PC-3 (cell line): ENCODE measurements around the gene MEAF6. TPM values are rescaled to one million over a fixed set of nuclear protein-coding genes. Genes with fewer than 3 reads are reported as not detected.

ENCODE experiments used
- ATAC-seq: fragments of 200-7000 bp; cut with Tn5 transposase; 2 replicates; pipeline ENCODE4 v1.9.1; 2020; ENCODE audit warnings: mild to moderate bottlenecking, moderate library complexity
- BruUV-seq: library from RNA; stranded (reverse); fragments of 400-500 nt; replicated peaks from 2 replicates; lab custom pipeline; 2021; lab: Mats Ljungman, UMichigan
- CTCF ChIA-PET: fragments of 300-600 bp; sonication (Branson Sonifier 250); formaldehyde crosslinking; loops from one replicate; lab custom pipeline; 2022; ENCODE audit warnings: antibody characterized with exemption; lab: Charles Lee
- POLR2A ChIA-PET: fragments of 300-600 bp; sonication (Branson Sonifier 250); formaldehyde crosslinking; loops from one replicate; lab custom pipeline; 2022; ENCODE audit warnings: antibody characterized with exemption; ENCODE audit not compliant: unreplicated experiment; lab: Charles Lee
- DNase-seq: peaks from one replicate; pipeline ENCODE4 v3.0.0-alpha.2; 2015
- H2AFZ ChIP-seq: fragments of 300-600 bp; sonication (generic); 2 replicates; pipeline ENCODE4 v1.6.0; 2016; ENCODE audit warnings: antibody characterized with exemption, low read length
- H3F3A ChIP-seq: fragments of 300-600 bp; sonication (generic); one replicate; pipeline ENCODE4 v1.6.0; 2017; ENCODE audit warnings: antibody characterized with exemption, low read length, control low read depth, mild to moderate bottlenecking; ENCODE audit not compliant: unreplicated experiment
- H3K27ac ChIP-seq: fragments of 300-600 bp; sonication (generic); 2 replicates; pipeline ENCODE4 v1.5.1; 2016; ENCODE audit warnings: mild to moderate bottlenecking, low read length
- H3K27me3 ChIP-seq: fragments of 300-600 bp; sonication (generic); 2 replicates; pipeline ENCODE4 v1.6.1; 2016; ENCODE audit warnings: low read length, mixed read lengths
- H3K36me3 ChIP-seq: fragments of 300-600 bp; sonication (generic); 2 replicates; pipeline ENCODE4 v1.6.1; 2016; ENCODE audit warnings: low read depth, mixed run types, low read length, mixed read lengths
- H3K4me1 ChIP-seq: fragments of 300-600 bp; sonication (generic); 2 replicates; pipeline ENCODE4 v1.5.1; 2016; ENCODE audit warnings: low read length; ENCODE audit not compliant: insufficient read depth
- H3K4me2 ChIP-seq: fragments of 300-600 bp; sonication (generic); 2 replicates; pipeline ENCODE4 v1.6.0; 2016; ENCODE audit warnings: low read length
- H3K4me3 ChIP-seq: fragments of 300-600 bp; sonication (generic); 2 replicates; pipeline ENCODE4 v1.5.1; 2016; ENCODE audit warnings: mild to moderate bottlenecking, low read length, mixed read lengths
- H3K79me2 ChIP-seq: fragments of 300-600 bp; sonication (generic); 2 replicates; pipeline ENCODE4 v1.6.1; 2017; ENCODE audit warnings: low read length, mixed read lengths
- H3K9ac ChIP-seq: fragments of 300-600 bp; sonication (generic); 2 replicates; pipeline ENCODE4 v1.6.0; 2016; ENCODE audit warnings: mild to moderate bottlenecking, low read length
- H3K9me2 ChIP-seq: fragments of 300-600 bp; sonication (generic); replicated peaks from 2 replicates; pipeline ENCODE4 v1.6.1; 2016; ENCODE audit warnings: mixed run types, low read length, mixed read lengths
- H3K9me3 ChIP-seq: fragments of 300-600 bp; sonication (generic); 2 replicates; pipeline ENCODE4 v1.6.1; 2016; ENCODE audit warnings: low read length, mixed read lengths
- H4K20me1 ChIP-seq: fragments of 300-600 bp; sonication (generic); 2 replicates; pipeline ENCODE4 v1.6.1; 2016; ENCODE audit warnings: low read length, mixed read lengths
- EZH2 ChIP-seq: fragments of 300-600 bp; sonication (generic); IDR thresholded peaks from one replicate; pipeline ENCODE4 v1.6.1; 2017; ENCODE audit warnings: antibody characterized with exemption, mild to moderate bottlenecking, low read length; ENCODE audit not compliant: unreplicated experiment
- EZH2phosphoT487 ChIP-seq: fragments of 300-600 bp; sonication (generic); IDR thresholded peaks from 2 replicates; pipeline ENCODE4 v1.6.1; 2018; ENCODE audit warnings: mild to moderate bottlenecking, antibody characterized with exemption, low read length, borderline replicate concordance
- intact Hi-C: fragments of 100-400 bp; cut with micrococcal nuclease; formaldehyde crosslinking; loops from 2 replicates; pipeline ENCODE4 v1.9.0; 2023
- total RNA-seq: library from RNA; depleted of rRNA; stranded (reverse); fragments of >200 nt; gene quantifications from 2 replicates; pipeline ENCODE4 v1.2.3, GENCODE V29; 2014
- TF ChIP-seq, protein P1 (sequence below): fragments of 300-600 bp; sonication (generic); conservative IDR thresholded peaks from 2 replicates; pipeline ENCODE4 v1.5.1; 2017; ENCODE audit warnings: antibody characterized with exemption, low read depth, mild to moderate bottlenecking, low read length

The MEAF6 gene
- total RNA-seq, 1 experiment from 2014 or later, result 87.0 TPM

DNA sequence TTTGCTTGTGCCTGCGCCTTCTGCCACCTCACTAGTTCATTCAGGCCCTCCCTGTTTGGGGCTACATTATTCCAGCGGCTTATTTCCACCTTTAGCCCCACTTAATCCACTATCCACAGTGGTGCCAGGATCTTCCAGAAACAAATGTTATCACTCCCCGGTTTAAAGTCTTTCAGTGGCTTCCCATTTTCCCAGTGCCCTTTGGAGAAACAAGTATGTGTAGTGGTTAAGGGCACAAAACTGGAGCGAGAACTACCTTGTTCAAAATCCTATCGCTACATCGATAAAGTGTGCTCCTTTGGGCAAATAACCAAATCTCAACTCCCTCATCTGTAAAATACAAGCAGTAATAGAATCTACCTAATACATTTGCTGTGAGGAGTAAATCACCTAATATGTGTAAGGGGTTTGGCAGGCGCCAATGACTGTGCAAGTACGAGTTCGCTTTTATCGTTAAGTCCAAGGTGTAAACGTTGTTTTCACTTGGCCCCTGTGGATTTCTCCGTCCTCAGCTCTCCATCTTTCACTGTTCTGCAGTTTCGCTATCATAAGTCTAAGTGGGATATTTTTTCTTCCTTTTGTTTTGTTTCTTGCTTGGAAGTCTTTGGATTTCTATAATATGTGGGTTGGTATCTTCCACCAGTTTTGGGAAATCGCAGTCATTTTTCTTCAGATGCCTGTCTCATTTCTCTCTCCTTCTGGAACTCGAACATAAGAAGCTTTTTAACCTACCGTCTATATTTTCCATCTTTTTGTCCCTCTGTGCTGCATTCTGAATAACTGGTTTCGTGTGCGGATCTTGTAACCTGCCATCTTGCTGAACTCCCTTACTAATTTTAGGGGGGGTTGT lies 844 bp upstream of the MEAF6 start:
- Histone ChIP-seq H2AFZ (peak overlapping the region; percentile 76), H3K9me3 (no peaks in the 10 kb centered on the region), H3K9me2 (no peaks in the 10 kb centered on the region), H3F3A (no peaks in the 10 kb centered on the region), H3K4me1 (peaks cover 19% of the 10 kb centered on the region), H3K79me2 (peaks cover 35% of the 10 kb centered on the region), H3K9ac (peak overlapping the region; percentile 80), H3K4me3 (peak overlapping the region; percentile 79), H3K4me2 (peak overlapping the region; percentile 93), H4K20me1 (0 out of 2 replicates have a peak, but pooled peaks cover 5% of the 10 kb centered on the region), H3K27ac (peak overlapping the region; percentile 76), H3K36me3 (peaks cover 5% of the 10 kb centered on the region; the same call in 1 of the 2 replicates), H3K27me3 (no peaks in the 10 kb centered on the region)
- ChIA-PET CTCF (interaction anchor here (0.7 to 1.7 kb wide), 4 partner anchors 16 to 39 kb away, joined by 3 to 10 read pairs (median 4); partner anchors contain the start of gene SNIP1), POLR2A (interaction anchor here (0.5 to 0.6 kb wide), 3 partner anchors 39 to 59 kb away, joined by 4 to 7 read pairs (median 4); no protein-coding TSS in a partner anchor)
- TF ChIP-seq EZH2phosphoT487, result no peak
- TF ChIP-seq, protein P1, sequence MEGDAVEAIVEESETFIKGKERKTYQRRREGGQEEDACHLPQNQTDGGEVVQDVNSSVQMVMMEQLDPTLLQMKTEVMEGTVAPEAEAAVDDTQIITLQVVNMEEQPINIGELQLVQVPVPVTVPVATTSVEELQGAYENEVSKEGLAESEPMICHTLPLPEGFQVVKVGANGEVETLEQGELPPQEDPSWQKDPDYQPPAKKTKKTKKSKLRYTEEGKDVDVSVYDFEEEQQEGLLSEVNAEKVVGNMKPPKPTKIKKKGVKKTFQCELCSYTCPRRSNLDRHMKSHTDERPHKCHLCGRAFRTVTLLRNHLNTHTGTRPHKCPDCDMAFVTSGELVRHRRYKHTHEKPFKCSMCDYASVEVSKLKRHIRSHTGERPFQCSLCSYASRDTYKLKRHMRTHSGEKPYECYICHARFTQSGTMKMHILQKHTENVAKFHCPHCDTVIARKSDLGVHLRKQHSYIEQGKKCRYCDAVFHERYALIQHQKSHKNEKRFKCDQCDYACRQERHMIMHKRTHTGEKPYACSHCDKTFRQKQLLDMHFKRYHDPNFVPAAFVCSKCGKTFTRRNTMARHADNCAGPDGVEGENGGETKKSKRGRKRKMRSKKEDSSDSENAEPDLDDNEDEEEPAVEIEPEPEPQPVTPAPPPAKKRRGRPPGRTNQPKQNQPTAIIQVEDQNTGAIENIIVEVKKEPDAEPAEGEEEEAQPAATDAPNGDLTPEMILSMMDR, result no peak
- TF ChIP-seq EZH2, result no peak
- ATAC-seq (no peak; the same call in 1 of the 2 replicates), DNase-seq (no peak)
- BruUV-seq, result TSS peak; percentile 97
- intact Hi-C loops, result loop anchor here (2.0 kb wide), 2 partner anchors 19 to 37 kb away; no protein-coding TSS in a partner anchor

DNA sequence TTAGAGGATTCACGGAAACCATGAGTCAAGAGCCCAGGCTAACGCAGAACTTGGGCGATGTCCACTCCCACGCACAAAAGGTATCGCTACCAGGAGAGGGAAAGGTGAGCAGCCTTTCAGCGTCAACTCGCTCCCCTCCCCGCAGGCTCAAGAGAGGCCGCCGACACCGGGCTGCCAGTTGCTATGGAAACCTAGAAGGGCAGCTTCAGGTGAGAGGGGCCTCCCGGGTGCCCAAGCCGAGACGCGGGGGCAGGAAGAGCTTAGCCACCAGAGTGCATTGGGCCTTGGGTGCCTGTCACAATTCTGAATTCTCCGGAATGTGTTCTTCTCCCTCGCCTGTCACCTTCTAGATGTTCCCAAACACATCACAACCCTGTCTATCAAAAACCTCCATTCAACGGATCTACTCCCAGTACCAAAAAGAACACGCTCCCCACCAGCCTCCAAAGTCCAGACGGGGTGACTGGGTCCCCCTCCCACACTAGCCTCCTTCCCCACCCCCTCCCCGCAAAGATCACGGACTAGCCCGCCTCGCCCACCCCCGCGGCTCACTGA lies 694 bp downstream of the MEAF6 start:
- peaks cover 38% of the 10 kb centered on the region for H3K79me2 ChIP-seq
- POLR2A ChIA-PET, result interaction anchor here (0.6 to 0.7 kb wide), 2 partner anchors 15 to 177 kb away, joined by 8 to 25 read pairs; a partner anchor contains a TSS
- H3F3A ChIP-seq, result peaks cover 4% of the 10 kb centered on the region
- H3K9me3 ChIP-seq, result no peaks in the 10 kb centered on the region
- peaks cover 19% of the 10 kb centered on the region for H3K4me1 ChIP-seq
- H3K27me3 ChIP-seq, result no peaks in the 10 kb centered on the region
- intact Hi-C loops, result loop anchor here (1.0 to 2.0 kb wide), 3 partner anchors 15 to 35 kb away; no protein-coding TSS in a partner anchor
- H2AFZ ChIP-seq, result peak overlapping the region; percentile 76
- TF ChIP-seq EZH2, result no peak
- TF ChIP-seq, protein P1, result no peak
- no peak for TF ChIP-seq EZH2phosphoT487
- CTCF ChIA-PET, result interaction anchor here (0.6 to 1.7 kb wide), 3 partner anchors 27 to 226 kb away, joined by 4 to 10 read pairs (median 4); partner anchors contain the start of gene SNIP1
- H4K20me1 ChIP-seq, result 0 out of 2 replicates have a peak, but pooled peaks cover 7% of the 10 kb centered on the region
- peak overlapping the region; percentile 80 for H3K9ac ChIP-seq
- peak overlapping the region; percentile 76; the same call in 1 of the 2 replicates for H3K27ac ChIP-seq
- no TSS peak for BruUV-seq
- DNase-seq (peak; percentile 32), ATAC-seq (peak; percentile 15)
- H3K9me2 ChIP-seq, result no peaks in the 10 kb centered on the region
- H3K4me3 ChIP-seq, result peak overlapping the region; percentile 79
- H3K4me2 ChIP-seq, result peak overlapping the region; percentile 93
- peaks cover 9% of the 10 kb centered on the region for H3K36me3 ChIP-seq
